ENCODE measurements around the gene HECW1.

The HECW1 gene

GRCh38 chr7:43311052-43311451, 198.6 kb downstream of the HECW1 start:
- peaks cover 0 to 12% (median 4%) of the 10 kb centered on the region in 11 experiments; a peak in 5 of 22 replicates for H3K36me3 ChIP-seq
- no peak overlapping the region for H3K27ac ChIP-seq
- no peaks in the 10 kb centered on the region for H4K20me1 ChIP-seq
- H3K9ac ChIP-seq: no peak overlapping the region
- H3K4me1 ChIP-seq: peaks cover 16 to 22% (median 20%) of the 10 kb centered on the region in 10 experiments
- no peaks in the 10 kb centered on the region for H3K9me3 ChIP-seq (replicated peaks in 1 of 11)
- H3K4me3 ChIP-seq: no peak overlapping the region
- H3K27me3 ChIP-seq: no peaks in the 10 kb centered on the region
- no peak for TF ChIP-seq Cebpa-rat (IDR thresholded peaks at IDR 0.05)
- no peak overlapping the region for H3K4me2 ChIP-seq

GRCh38 chr7:43311694-43312093, 199.2 kb downstream of the HECW1 start:
- H3K9ac ChIP-seq: no peak overlapping the region
- H4K20me1 ChIP-seq: no peaks in the 10 kb centered on the region
- H3K4me2 ChIP-seq: no peak overlapping the region
- no peaks in the 10 kb centered on the region for H3K9me3 ChIP-seq (replicated peaks in 1 of 11)
- H3K36me3 ChIP-seq: peaks cover 0 to 12% (median 4%) of the 10 kb centered on the region in 11 experiments; a peak in 5 of 22 replicates
- TF ChIP-seq Cebpa-rat (IDR thresholded peaks at IDR 0.05): no peak
- H3K27me3 ChIP-seq: no peaks in the 10 kb centered on the region
- H3K4me1 ChIP-seq: peaks cover 12 to 21% (median 19%) of the 10 kb centered on the region in 10 experiments
- H3K4me3 ChIP-seq: no peak overlapping the region
- no peak overlapping the region for H3K27ac ChIP-seq

- peaks cover 0 to 12% (median 4%) of the 10 kb centered on the region in 11 experiments; a peak in 5 of 22 replicates for H3K36me3 ChIP-seq
- H3K9me3 ChIP-seq (replicated peaks in 1 of 11): no peaks in the 10 kb centered on the region
- H3K4me2 ChIP-seq: no peak overlapping the region
- TF ChIP-seq Cebpa-rat (IDR thresholded peaks at IDR 0.05): no peak
- no peak overlapping the region for H3K4me3 ChIP-seq
- no peak overlapping the region for H3K27ac ChIP-seq
- H3K9ac ChIP-seq: no peak overlapping the region
- no peaks in the 10 kb centered on the region for H4K20me1 ChIP-seq
- no peaks in the 10 kb centered on the region for H3K27me3 ChIP-seq
- H3K4me1 ChIP-seq: peaks cover 11 to 16% (median 15%) of the 10 kb centered on the region in 10 experiments
Measured at GRCh38 chr7:43313628-43314378, 201.4 kb downstream of the HECW1 start.

- no peaks in the 10 kb centered on the region for H3K9me3 ChIP-seq (replicated peaks in 1 of 11)
- H3K4me3 ChIP-seq: no peak overlapping the region
- H3K36me3 ChIP-seq: peaks cover 0 to 12% (median 4%) of the 10 kb centered on the region in 11 experiments; a peak in 5 of 22 replicates
- no peaks in the 10 kb centered on the region for H3K27me3 ChIP-seq
- H3K9ac ChIP-seq: no peak overlapping the region
- TF ChIP-seq Cebpa-rat (IDR thresholded peaks at IDR 0.05): no peak
- no peak overlapping the region for H3K27ac ChIP-seq
- no peak overlapping the region for H3K4me2 ChIP-seq
- no peaks in the 10 kb centered on the region for H4K20me1 ChIP-seq
- peaks cover 4 to 8% (median 8%) of the 10 kb centered on the region in 10 experiments; a peak in 19 of 20 replicates for H3K4me1 ChIP-seq
Measured at GRCh38 chr7:43314379-43315158, 202.1 kb downstream of the HECW1 start.

GRCh38 chr7:43317075-43317474, 204.6 kb downstream of the HECW1 start:
- Histone ChIP-seq H4K20me1 (no peaks in the 10 kb centered on the region), H3K4me3 (no peak overlapping the region), H3K9me3 (replicated peaks in 1 of 11) (no peaks in the 10 kb centered on the region), H3K27me3 (no peaks in the 10 kb centered on the region), H3K4me2 (no peak overlapping the region), H3K27ac (no peak overlapping the region), H3K4me1 (no peaks in the 10 kb centered on the region), H3K9ac (no peak overlapping the region), H3K36me3 (peaks cover 0 to 18% (median 4%) of the 10 kb centered on the region in 11 experiments; a peak in 10 of 22 replicates)
- no peak for TF ChIP-seq Cebpa-rat (IDR thresholded peaks at IDR 0.05)

- H3K36me3 ChIP-seq: peaks cover 0 to 19% (median 10%) of the 10 kb centered on the region in 11 experiments; a peak in 10 of 22 replicates
- no peak overlapping the region for H3K4me3 ChIP-seq
- no peaks in the 10 kb centered on the region for H3K4me1 ChIP-seq
- H4K20me1 ChIP-seq: no peaks in the 10 kb centered on the region
- H3K27me3 ChIP-seq: no peaks in the 10 kb centered on the region
- TF ChIP-seq Cebpa-rat (IDR thresholded peaks at IDR 0.05): peak in 2 of 11 experiments; percentile 9 to 19; a peak in 2 of 22 replicates
- no peak overlapping the region for H3K27ac ChIP-seq
- no peak overlapping the region for H3K9ac ChIP-seq
- no peaks in the 10 kb centered on the region for H3K9me3 ChIP-seq (replicated peaks in 1 of 11)
- no peak overlapping the region for H3K4me2 ChIP-seq
Measured at GRCh38 chr7:43318188-43318770, 205.8 kb downstream of the HECW1 start.

GRCh38 chr7:43325595-43325994, 213.1 kb downstream of the HECW1 start:
- Histone ChIP-seq H3K4me2 (no peak overlapping the region), H3K36me3 (peaks cover 0 to 31% (median 11%) of the 10 kb centered on the region in 11 experiments; a peak in 10 of 22 replicates), H3K9ac (no peak overlapping the region), H3K27me3 (no peaks in the 10 kb centered on the region), H3K27ac (no peak overlapping the region), H3K4me3 (no peak overlapping the region), H4K20me1 (no peaks in the 10 kb centered on the region), H3K9me3 (replicated peaks in 1 of 11) (no peaks in the 10 kb centered on the region), H3K4me1 (no peaks in the 10 kb centered on the region)
- no peak for TF ChIP-seq Cebpa-rat (IDR thresholded peaks at IDR 0.05)

- no peaks in the 10 kb centered on the region for H3K27me3 ChIP-seq
- peaks cover 0 to 24% (median 0%) of the 10 kb centered on the region in 11 experiments; a peak in 3 of 22 replicates for H3K36me3 ChIP-seq
- no peak overlapping the region for H3K27ac ChIP-seq
- no peak overlapping the region for H3K4me2 ChIP-seq
- no peaks in the 10 kb centered on the region for H3K4me1 ChIP-seq
- H3K9ac ChIP-seq: no peak overlapping the region
- no peaks in the 10 kb centered on the region for H3K9me3 ChIP-seq (replicated peaks in 1 of 11)
- H4K20me1 ChIP-seq: no peaks in the 10 kb centered on the region
- H3K4me3 ChIP-seq: no peak overlapping the region
- no peak for TF ChIP-seq Cebpa-rat (IDR thresholded peaks at IDR 0.05)
Measured at GRCh38 chr7:43328336-43328735, 215.9 kb downstream of the HECW1 start.

- Histone ChIP-seq H3K9me3 (replicated peaks in 1 of 11) (no peaks in the 10 kb centered on the region), H3K9ac (no peak overlapping the region), H3K27me3 (no peaks in the 10 kb centered on the region), H3K4me3 (no peak overlapping the region), H3K4me2 (no peak overlapping the region), H3K36me3 (peaks cover 0 to 24% (median 0%) of the 10 kb centered on the region in 11 experiments; a peak in 1 of 22 replicates), H3K4me1 (no peaks in the 10 kb centered on the region), H3K27ac (no peak overlapping the region), H4K20me1 (no peaks in the 10 kb centered on the region)
- no peak for TF ChIP-seq Cebpa-rat (IDR thresholded peaks at IDR 0.05)
Measured at GRCh38 chr7:43328785-43329380, 216.4 kb downstream of the HECW1 start.

Data from BLaER1 treated with 17β-estradiol and CSF1 and Interleukin-3, amounts not matched to agents 10 nM and 100 nM (cell line).